GM12878 (cell line): ENCODE measurements around the gene SLAMF8. TPM values are rescaled to one million over a fixed set of nuclear protein-coding genes. Genes with fewer than 3 reads are reported as not detected.

Experiments
- ATAC-seq: fragments of 200-7000 bp; cut with Tn5 transposase; 3 replicates; pipeline ENCODE4 v1.9.1; 2020; ENCODE audit warnings: mild to moderate bottlenecking, moderate library complexity
- BruUV-seq: library from RNA; stranded (reverse); fragments of 400-500 nt; replicated peaks from 2 replicates; lab custom pipeline; 2021; lab: Mats Ljungman, UMichigan
- CTCF ChIA-PET: fragments of 300-600 bp; sonication (Branson Sonifier 250); formaldehyde crosslinking; extraction: SDS; loops from one replicate; lab custom pipeline; 2021; ENCODE audit warnings: inconsistent platforms; lab: Yijun Ruan, JAX
- POLR2A ChIA-PET: fragments of 350-600 bp; formaldehyde crosslinking; extraction: SDS; loops from one replicate; lab custom pipeline; 2021; ENCODE audit warnings: inconsistent platforms; lab: Charles Lee
- RAD21 ChIA-PET: fragments of 300-600 bp; sonication (Branson Sonifier 250); formaldehyde crosslinking; loops from one replicate; lab custom pipeline; 2023; ENCODE audit warnings: antibody characterized with exemption; ENCODE audit not compliant: unreplicated experiment; lab: Charles Lee
- SMC1A ChIA-PET: fragments of 300-600 bp; sonication (Branson Sonifier 250); formaldehyde crosslinking; loops from one replicate; lab custom pipeline; 2023; ENCODE audit not compliant: unreplicated experiment, uncharacterized antibody; lab: Charles Lee
- DNase-seq: peaks from one replicate; pipeline ENCODE4 v3.0.0-alpha.2; 2011; ENCODE audit warnings: low read depth, low spot score
- FAIRE-seq: peaks from 3 replicates; lab custom pipeline; 2011; peaks lifted over from hg19 to GRCh38; lab: Jason Lieb, UNC
- H2AFZ ChIP-seq: 2 replicates; pipeline ENCODE4 v1.6.0; 2011; ENCODE audit warnings: low read depth, low read length, control low read depth; ENCODE audit not compliant: control insufficient read depth
- H3K27ac ChIP-seq: 2 replicates; pipeline ENCODE4 v1.5.1; 2011; ENCODE audit warnings: control low read depth; ENCODE audit not compliant: control insufficient read depth, insufficient read depth
- H3K27me3 ChIP-seq, 2 experiments: replicated peaks in 1 of 2; 2 replicates each; pipeline versions ENCODE4 v1.6.0 to v1.6.1; 2011; ENCODE audit warnings: low read length in 1 of 2; ENCODE audit not compliant: control insufficient read depth in 2 of 2, insufficient read depth in 2 of 2
- H3K36me3 ChIP-seq, 2 experiments: 2 replicates each; pipeline ENCODE4 v1.5.1; 2011; ENCODE audit warnings: low read length in 1 of 2; ENCODE audit not compliant: control insufficient read depth in 2 of 2, insufficient read depth in 2 of 2
- H3K4me1 ChIP-seq: 2 replicates; pipeline ENCODE4 v1.6.1; 2011; ENCODE audit warnings: mild to moderate bottlenecking, low read length, moderate library complexity, mixed read lengths; ENCODE audit not compliant: control insufficient read depth, insufficient read depth
- H3K4me2 ChIP-seq: 2 replicates; pipeline ENCODE4 v1.6.0; 2011; ENCODE audit warnings: control low read depth; ENCODE audit not compliant: control insufficient read depth, insufficient read depth
- H3K4me3 ChIP-seq: fragments of 200-600 bp; sonication (generic); 2 replicates; pipeline ENCODE4 v1.5.1; 2016
- H3K79me2 ChIP-seq: 2 replicates; pipeline ENCODE4 v1.6.0; 2011; ENCODE audit warnings: low read length; ENCODE audit not compliant: control insufficient read depth, insufficient read depth
- H3K9ac ChIP-seq: 2 replicates; pipeline ENCODE4 v1.8.0; 2011; ENCODE audit warnings: low read length, control low read depth, mixed read lengths; ENCODE audit not compliant: control insufficient read depth, insufficient read depth
- H3K9me3 ChIP-seq: replicated peaks from 3 replicates; pipeline ENCODE4 v1.5.1; 2011; ENCODE audit warnings: mild to moderate bottlenecking, low read length; ENCODE audit not compliant: control insufficient read depth, insufficient read depth
- H4K20me1 ChIP-seq: 2 replicates; pipeline ENCODE4 v1.6.0; 2011; ENCODE audit not compliant: control insufficient read depth, insufficient read depth
- ASH2L ChIP-seq: fragments of 300-600, 200-600 bp; sonication (generic); IDR thresholded peaks from 2 replicates; pipeline ENCODE4 v1.6.1; 2017; ENCODE audit warnings: low read depth, mild to moderate bottlenecking, borderline replicate concordance
- CHD4 ChIP-seq: fragments of 200-600 bp; sonication (generic); IDR thresholded peaks from 2 replicates; pipeline ENCODE4 v1.6.1; 2016; ENCODE audit warnings: mild to moderate bottlenecking
- CREB1 ChIP-seq: IDR thresholded peaks from 2 replicates; pipeline ENCODE4 v1.6.1; 2012; ENCODE audit warnings: low read depth, mild to moderate bottlenecking, inconsistent platforms
- JUNB ChIP-seq: IDR thresholded peaks from 2 replicates; pipeline ENCODE4 v1.6.1; 2016; ENCODE audit warnings: antibody characterized with exemption, mild to moderate bottlenecking
- PML ChIP-seq: IDR thresholded peaks from 2 replicates; pipeline ENCODE4 v1.6.1; 2012; ENCODE audit warnings: low read length, inconsistent platforms
- REST ChIP-seq: IDR thresholded peaks from 2 replicates; pipeline ENCODE4 v1.6.1; 2012; ENCODE audit warnings: mild to moderate bottlenecking, low read depth, low read length
- TAF1 ChIP-seq: IDR thresholded peaks from 2 replicates; pipeline ENCODE4 v1.6.1; 2011; ENCODE audit warnings: mild to moderate bottlenecking, low read depth, low read length, borderline replicate concordance
- ZZZ3 ChIP-seq: IDR thresholded peaks from 2 replicates; pipeline ENCODE4 v1.6.1; 2011; ENCODE audit warnings: low read depth; ENCODE audit not compliant: control insufficient read depth, insufficient read length
- WGBS: methylation state at CpG from one replicate; pipeline ENCODE4 v1.1.6; 2016; ENCODE audit warnings: low lambda C conversion rate; ENCODE audit not compliant: insufficient replicate concordance, insufficient coverage; ENCODE audit errors: missing lambda C conversion rate; 5-methylcytosine and 5-hydroxymethylcytosine counted together
- in situ Hi-C: fragments of 300-500 bp; cut with MboI; formaldehyde crosslinking; loops from 9 replicates; pipeline ENCODE4 v1.14.3; 2018; ENCODE audit warnings: mixed read lengths
- intact Hi-C: fragments of 100-400 bp; cut with micrococcal nuclease; formaldehyde crosslinking; loops from one replicate; pipeline ENCODE4 v1.14.2; 2022; ENCODE audit not compliant: unreplicated experiment
- polyA plus RNA-seq, 11 experiments: library from polyadenylated mRNA; depleted of rRNA in 4 of 11; unstranded in 6 of 11; stranded (reverse) in 5 of 11; fragments of >200 nt; fragmentation: Nextera tagmentation in 4 of 11; fragmentation: Illumina TruSeq in 1 of 11; extraction: Ambion mirVana in 4 of 11; extraction: Trizol in 1 of 11; gene quantifications; 1 replicate in 1 of 11; 2 replicates in 10 of 11; pipeline versions ENCODE4 v1.2.1 to v1.2.3, GENCODE V29; 2011 to 2016; ENCODE audit warnings: inconsistent platforms in 2 of 11, missing spikeins in 2 of 11, low read depth in 1 of 11
- total RNA-seq, 4 experiments: library from RNA; depleted of rRNA in 3 of 4; stranded (reverse); fragments of >200 nt in 3 of 4; fragmentation: Illumina TruSeq in 1 of 4; extraction: Trizol in 1 of 4; gene quantifications; 2 replicates each; pipeline versions ENCODE4 v1.2.1 to v1.2.3, GENCODE V29; 2013 to 2021
- TF ChIP-seq, protein P1 (sequence below): fragments of 450-650 bp; IDR thresholded peaks from 2 replicates; pipeline ENCODE4 v1.6.1; 2016; ENCODE audit warnings: mild to moderate bottlenecking

The SLAMF8 gene
- total and polyA plus RNA-seq, 10 of the 15 experiments (the other 5 are each of a cell fraction or from before 2014, with no cell fraction given) = 0.04 to 0.69 (median 0.10) TPM; not detected in 3

DNA sequence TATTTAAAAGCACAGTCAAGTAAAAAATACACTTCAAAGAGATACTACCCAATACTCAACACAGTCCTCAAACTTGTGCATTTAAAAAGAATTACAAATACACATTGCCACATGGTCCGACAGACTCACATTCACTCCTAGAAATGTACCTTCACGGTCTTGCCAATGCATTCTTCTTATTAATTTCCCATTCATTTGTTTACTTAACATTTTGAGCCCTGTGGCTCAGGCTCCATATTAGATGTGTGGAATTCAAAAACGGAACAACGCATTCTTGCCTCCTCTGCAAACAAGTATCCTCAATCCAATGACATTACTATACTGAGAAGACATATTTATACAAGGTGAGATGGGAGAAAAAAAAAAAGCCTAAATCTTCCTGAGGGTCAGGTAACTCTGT, 48.4 kb upstream of the SLAMF8 start:
- H4K20me1 ChIP-seq = no peaks in the 10 kb centered on the region
- no peaks in the 10 kb centered on the region for H3K79me2 ChIP-seq
- no peak for DNase-seq
- TF ChIP-seq PML = no peak
- TF ChIP-seq CHD4 = no peak
- no peak for TF ChIP-seq CREB1
- no peak for TF ChIP-seq ASH2L
- no peak for TF ChIP-seq TAF1
- TF ChIP-seq REST = no peak
- TF ChIP-seq JUNB = no peak
- TF ChIP-seq, protein P1, sequence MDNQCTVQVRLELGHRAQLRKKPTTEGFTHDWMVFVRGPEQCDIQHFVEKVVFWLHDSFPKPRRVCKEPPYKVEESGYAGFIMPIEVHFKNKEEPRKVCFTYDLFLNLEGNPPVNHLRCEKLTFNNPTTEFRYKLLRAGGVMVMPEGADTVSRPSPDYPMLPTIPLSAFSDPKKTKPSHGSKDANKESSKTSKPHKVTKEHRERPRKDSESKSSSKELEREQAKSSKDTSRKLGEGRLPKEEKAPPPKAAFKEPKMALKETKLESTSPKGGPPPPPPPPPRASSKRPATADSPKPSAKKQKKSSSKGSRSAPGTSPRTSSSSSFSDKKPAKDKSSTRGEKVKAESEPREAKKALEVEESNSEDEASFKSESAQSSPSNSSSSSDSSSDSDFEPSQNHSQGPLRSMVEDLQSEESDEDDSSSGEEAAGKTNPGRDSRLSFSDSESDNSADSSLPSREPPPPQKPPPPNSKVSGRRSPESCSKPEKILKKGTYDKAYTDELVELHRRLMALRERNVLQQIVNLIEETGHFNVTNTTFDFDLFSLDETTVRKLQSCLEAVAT = no peak
- TF ChIP-seq ZZZ3 = no peak
- H3K9ac ChIP-seq = no peak overlapping the region
- no peak overlapping the region for H2AFZ ChIP-seq
- no peak for ATAC-seq
- intact Hi-C loops (no loop called here), in situ Hi-C loops (no loop called here)
- H3K4me2 ChIP-seq = no peak overlapping the region
- H3K27ac ChIP-seq = no peak overlapping the region
- ChIA-PET POLR2A (no interaction called here), SMC1A (no interaction called here), CTCF (interaction anchor here (0.9 to 3.0 kb wide), 6 partner anchors 10 to 299 kb away, joined by 3 to 14 read pairs (median 3); no protein-coding TSS in a partner anchor), RAD21 (no interaction called here)
- H3K4me3 ChIP-seq = no peak overlapping the region
- 66% methylated on average over 4 of the region's 4 CpGs for WGBS
- BruUV-seq = no TSS peak
- FAIRE-seq = no peak
- H3K27me3 ChIP-seq = no peaks in the 10 kb centered on the region
- H3K4me1 ChIP-seq = no peaks in the 10 kb centered on the region
- no peaks in the 10 kb centered on the region for H3K36me3 ChIP-seq
- H3K9me3 ChIP-seq = no peaks in the 10 kb centered on the region
